Fibroblast of the aortic adventitia (primary cell): ENCODE measurements around the gene KLHDC10. TPM values are rescaled to one million over a fixed set of nuclear protein-coding genes. Genes with fewer than 3 reads are reported as not detected.

Experiments used
- DNase-seq: peaks from one replicate; pipeline ENCODE4 v3.0.0-alpha.2; 2010; ENCODE audit warnings: low read depth
- H3K4me3 ChIP-seq: 2 replicates; pipeline ENCODE4 v1.5.1; 2011; ENCODE audit warnings: low read depth, mild to moderate bottlenecking, control low read depth, low read length, moderate library complexity
- CTCF ChIP-seq: IDR thresholded peaks from 2 replicates; pipeline ENCODE4 v1.5.1; 2011; ENCODE audit warnings: mild to moderate bottlenecking, low read length, control low read depth, inconsistent platforms; ENCODE audit not compliant: insufficient read depth
- total RNA-seq: library from RNA; depleted of rRNA; stranded (reverse); fragments of >200 nt; gene quantifications from 2 replicates; pipeline ENCODE4 v1.2.3, GENCODE V29; 2012; ENCODE audit warnings: low replicate concordance

Gene KLHDC10
- total RNA-seq, 1 donor = 27.2 TPM

- no peak overlapping the region for H3K4me3 ChIP-seq
- TF ChIP-seq CTCF = no peak
- no peak for DNase-seq
These were observed 66.9 kb downstream of the KLHDC10 start for GRCh38 chr7:130137207-130137606.

DNA sequence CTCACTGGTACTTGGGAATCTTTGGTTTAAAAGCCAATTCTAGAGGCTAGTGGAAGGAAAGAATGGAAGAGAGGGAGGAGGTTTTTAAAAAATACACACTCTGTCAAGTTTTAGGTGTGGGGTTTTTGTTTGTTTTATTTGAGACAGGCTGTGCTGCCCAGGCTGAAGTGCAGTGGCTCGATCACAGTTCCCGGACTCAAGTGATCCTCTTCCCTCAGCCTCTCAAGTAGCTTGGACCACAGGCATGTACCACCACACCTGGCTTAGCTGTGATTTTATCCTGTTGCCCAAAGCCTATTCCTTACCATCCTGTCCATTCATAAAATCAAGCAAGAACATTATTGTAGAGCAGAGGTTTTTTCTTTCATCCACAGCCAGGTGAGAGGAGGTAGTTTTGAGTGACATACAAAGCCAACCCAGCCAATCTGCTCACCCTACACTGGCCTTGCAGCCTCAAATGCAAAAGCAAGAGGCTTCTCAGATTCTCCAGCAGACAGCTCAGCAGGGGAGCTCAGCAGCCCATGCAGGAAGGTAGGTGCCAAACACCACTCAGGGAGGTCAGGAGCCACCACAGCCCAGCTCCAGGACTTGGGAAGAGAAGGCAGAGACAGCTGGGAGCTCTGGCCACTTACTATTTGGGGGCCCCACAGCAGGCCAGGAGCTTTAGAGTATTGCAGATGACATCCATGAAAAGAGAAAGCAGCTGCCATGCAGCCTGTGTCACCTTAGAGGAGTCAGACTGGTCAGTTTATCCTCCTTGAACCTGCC, 69.0 kb downstream of the KLHDC10 start:
- no peak for TF ChIP-seq CTCF
- no peak overlapping the region for H3K4me3 ChIP-seq
- no peak for DNase-seq

GRCh38 chr7:130140551-130141160, 70.3 kb downstream of the KLHDC10 start:
- DNase-seq = no peak
- no peak for TF ChIP-seq CTCF
- H3K4me3 ChIP-seq = no peak overlapping the region

GRCh38 chr7:130141161-130141883, 71.0 kb downstream of the KLHDC10 start:
- peak overlapping the region; percentile 44 for H3K4me3 ChIP-seq
- peak; percentile 70 for DNase-seq
- no peak for TF ChIP-seq CTCF

DNA sequence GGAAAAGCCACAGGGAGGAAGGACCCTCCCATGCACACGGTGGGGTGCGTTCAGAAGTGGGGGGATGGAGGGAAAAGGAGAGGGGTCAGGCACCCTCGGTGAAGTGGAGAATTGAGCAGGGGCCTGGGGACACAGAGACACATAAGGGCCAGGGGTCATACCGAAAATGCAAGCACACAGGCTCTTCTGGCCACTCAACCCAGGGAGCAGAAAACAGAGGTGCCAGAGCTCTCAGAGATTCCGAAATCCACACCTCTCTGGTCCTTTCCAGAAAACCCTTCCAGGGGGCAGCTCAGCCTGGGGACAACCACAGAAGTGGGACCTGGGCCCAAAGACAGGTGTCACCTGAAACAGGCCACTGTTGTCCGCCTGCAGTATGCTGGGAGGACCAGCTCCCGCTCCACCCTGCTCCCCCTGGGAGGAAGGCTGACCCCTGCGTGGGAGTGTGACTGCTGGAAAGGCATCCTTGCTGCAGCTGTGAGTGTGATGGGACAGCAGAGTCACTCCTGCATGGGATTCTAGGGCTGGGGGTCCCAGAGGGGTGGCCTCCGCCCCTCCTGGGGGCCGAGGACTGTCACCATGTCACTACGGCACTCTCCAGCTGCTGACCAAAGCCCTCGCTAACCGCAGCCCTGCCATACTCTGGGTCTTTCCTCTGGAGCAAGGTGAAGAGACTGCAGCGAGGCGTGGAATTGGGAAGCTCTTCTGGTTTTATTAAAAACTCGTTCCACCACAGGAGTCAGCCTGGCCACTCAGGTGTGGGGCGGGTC, 71.7 kb downstream of the KLHDC10 start:
- H3K4me3 ChIP-seq = peak overlapping the region; percentile 44
- DNase-seq = no peak
- TF ChIP-seq CTCF = no peak

DNA sequence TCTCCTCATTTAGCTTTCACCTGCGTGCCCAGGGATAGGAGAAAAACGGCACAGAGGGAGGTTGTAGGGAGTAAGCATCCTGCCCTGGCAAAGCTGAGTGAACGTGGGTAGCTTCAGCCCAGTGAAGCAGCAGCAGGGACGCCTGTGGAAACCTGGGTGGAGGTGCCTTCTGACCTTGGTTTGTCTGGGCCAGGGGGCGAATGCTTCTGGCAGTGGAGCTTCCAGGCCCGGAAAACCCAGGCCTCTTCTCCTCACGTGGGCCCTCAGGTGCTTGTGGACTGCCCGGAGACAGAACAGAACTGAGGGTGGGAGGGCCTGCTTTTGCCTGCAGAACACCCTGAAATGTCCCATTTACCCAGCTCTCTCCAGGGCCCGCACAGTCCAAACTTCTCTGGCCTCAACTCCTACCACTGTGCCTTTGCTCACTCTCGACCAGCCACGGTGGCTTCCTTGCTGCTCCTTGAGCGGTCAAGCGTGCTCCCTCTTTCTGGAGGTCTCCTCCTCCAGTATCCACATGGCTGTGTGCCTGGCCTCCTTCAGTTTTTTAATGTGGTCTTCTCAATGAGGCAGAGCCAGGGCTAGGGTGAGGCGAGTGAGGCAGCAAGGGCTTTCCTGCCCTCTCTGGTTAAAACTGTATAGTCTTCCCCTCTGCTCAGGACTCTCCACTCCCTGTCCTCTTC, 72.5 kb downstream of the KLHDC10 start:
- DNase-seq = no peak
- H3K4me3 ChIP-seq = no peak overlapping the region
- TF ChIP-seq CTCF = no peak
